Hepatocyte (in vitro differentiated cells): ENCODE measurements around the gene SEC16B.

ENCODE experiments used
- EZH2 ChIP-seq: fragments of 200-600 bp; sonication (generic); IDR thresholded peaks from 2 replicates; pipeline ENCODE4 v1.6.1; 2016; ENCODE audit warnings: antibody characterized with exemption, mild to moderate bottlenecking, borderline replicate concordance
- TF ChIP-seq, protein P1 (sequence below): fragments of 200-600 bp; sonication (generic); IDR thresholded peaks from 2 replicates; pipeline ENCODE4 v1.5.1; 2016; ENCODE audit warnings: antibody characterized with exemption, mild to moderate bottlenecking; ENCODE audit not compliant: poor library complexity

DNA sequence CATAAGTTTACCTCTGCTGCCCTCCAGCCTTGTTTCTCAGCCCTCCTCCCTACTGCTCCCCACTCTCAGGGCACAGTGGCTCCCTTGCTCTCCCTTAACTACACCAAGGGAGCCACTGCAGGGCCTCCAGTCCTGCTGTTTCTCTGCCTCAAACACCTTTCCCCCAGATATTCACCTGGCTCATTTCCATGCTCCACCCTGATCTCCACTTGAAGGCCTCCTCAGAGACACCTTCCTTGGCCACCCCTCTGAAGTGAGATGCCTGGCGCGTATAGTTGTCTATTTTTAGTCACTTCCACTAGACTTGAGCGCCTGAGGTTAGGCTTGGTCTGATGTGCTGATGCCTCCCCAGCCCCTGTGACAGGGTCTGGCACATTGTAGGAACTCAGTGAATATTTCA lies 34.9 kb downstream of the SEC16B start:
- TF ChIP-seq EZH2 = no peak
- TF ChIP-seq, protein P1, sequence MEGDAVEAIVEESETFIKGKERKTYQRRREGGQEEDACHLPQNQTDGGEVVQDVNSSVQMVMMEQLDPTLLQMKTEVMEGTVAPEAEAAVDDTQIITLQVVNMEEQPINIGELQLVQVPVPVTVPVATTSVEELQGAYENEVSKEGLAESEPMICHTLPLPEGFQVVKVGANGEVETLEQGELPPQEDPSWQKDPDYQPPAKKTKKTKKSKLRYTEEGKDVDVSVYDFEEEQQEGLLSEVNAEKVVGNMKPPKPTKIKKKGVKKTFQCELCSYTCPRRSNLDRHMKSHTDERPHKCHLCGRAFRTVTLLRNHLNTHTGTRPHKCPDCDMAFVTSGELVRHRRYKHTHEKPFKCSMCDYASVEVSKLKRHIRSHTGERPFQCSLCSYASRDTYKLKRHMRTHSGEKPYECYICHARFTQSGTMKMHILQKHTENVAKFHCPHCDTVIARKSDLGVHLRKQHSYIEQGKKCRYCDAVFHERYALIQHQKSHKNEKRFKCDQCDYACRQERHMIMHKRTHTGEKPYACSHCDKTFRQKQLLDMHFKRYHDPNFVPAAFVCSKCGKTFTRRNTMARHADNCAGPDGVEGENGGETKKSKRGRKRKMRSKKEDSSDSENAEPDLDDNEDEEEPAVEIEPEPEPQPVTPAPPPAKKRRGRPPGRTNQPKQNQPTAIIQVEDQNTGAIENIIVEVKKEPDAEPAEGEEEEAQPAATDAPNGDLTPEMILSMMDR = no peak
